ENCODE data around the gene GRIK4.

The GRIK4 gene

DNA sequence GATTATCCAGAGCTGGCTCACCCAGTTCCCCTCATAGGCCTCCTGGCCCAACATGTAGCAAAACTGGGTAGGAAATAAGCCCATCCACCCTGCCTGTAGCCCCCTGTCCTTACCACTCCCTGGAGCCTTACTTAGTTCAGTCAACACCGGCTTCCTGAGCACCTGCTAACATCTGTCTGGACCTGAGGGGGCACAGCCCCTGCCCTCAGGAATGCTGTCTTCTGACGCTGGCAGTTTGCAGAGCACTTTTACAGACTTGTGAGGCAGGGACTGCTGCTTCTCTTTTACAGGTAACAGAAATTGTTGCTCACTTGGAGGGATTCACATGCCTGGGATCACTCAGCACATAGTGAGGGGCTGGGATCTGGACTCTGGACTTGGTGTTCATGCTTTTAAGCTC is 360.4 kb downstream of the GRIK4 start:
- H3K4me1 ChIP-seq (ENCODE audit: insufficient read depth, low read length) = peaks cover 11% of the 10 kb centered on the region
- no peaks in the 10 kb centered on the region for H3K9me3 ChIP-seq (ENCODE audit: control insufficient read depth, insufficient read depth, low read length)
- no peaks in the 10 kb centered on the region for H3K36me3 ChIP-seq (ENCODE audit: insufficient read depth, low read length)

DNA sequence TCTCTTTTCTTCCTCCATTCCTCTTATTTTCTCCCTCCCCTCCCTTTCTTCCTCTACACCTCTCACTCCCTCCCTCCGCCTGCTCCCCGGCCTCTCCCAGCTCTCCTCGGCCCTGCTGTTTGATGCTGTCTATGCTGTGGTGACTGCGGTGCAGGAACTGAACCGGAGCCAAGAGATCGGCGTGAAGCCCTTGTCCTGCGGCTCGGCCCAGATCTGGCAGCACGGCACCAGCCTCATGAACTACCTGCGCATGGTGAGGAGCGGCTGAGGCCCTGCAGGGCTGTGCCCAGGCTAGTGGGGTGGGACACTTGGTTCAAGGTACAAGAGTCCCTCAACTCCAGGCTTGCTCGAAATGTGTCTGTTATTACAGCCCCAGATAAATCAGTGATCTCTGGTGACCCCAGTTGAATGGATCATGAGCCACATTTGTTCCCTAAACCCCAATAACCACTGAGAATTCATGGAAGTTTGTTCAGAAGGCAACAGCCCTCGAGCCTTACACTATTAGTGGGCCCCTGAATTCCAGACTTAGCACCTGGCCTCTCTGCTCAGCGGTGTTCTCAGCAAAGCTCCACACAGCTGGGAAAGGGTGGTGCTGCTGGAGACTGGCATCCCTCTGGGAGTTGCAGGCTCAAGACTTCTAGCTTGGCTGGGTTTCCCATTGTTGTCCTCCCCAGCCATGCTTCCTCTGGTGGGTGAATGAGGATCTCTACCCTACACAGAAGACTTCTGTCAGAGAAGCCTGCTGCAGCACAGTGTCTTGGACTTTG is 362.6 kb downstream of the GRIK4 start:
- Histone ChIP-seq H3K36me3 (ENCODE audit: insufficient read depth, low read length) (no peaks in the 10 kb centered on the region), H3K9me3 (ENCODE audit: control insufficient read depth, insufficient read depth, low read length) (no peaks in the 10 kb centered on the region), H3K4me1 (ENCODE audit: insufficient read depth, low read length) (no peaks in the 10 kb centered on the region), H3K9ac (ENCODE audit: low read depth, low read length) (no peak overlapping the region)

More for the DNA sequence above, 360.4 kb downstream of the GRIK4 start:
- H3K9ac ChIP-seq (ENCODE audit: low read depth, low read length) = no peak overlapping the region; the same call in 1 of the 2 replicates

DNA sequence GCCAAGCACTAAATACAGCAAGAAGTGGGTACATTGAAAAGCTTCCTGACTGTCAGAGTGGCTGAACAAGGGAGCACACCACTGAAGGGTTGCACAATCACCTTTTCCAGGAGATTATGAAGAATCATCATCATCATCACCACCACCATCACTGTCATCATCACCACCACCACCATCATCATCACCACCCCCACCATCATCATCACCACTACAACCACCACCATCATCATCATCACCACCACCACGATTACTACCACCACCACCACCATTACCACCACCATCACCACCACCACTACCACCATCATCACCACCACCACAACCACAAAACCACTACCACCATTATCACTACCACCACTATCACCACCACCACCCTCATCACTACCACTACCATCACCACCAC is 364.4 kb downstream of the GRIK4 start:
- Histone ChIP-seq H3K9ac (ENCODE audit: low read depth, low read length) (no peak overlapping the region), H3K4me1 (ENCODE audit: insufficient read depth, low read length) (no peaks in the 10 kb centered on the region), H3K9me3 (ENCODE audit: control insufficient read depth, insufficient read depth, low read length) (no peaks in the 10 kb centered on the region), H3K36me3 (ENCODE audit: insufficient read depth, low read length) (no peaks in the 10 kb centered on the region)

DNA sequence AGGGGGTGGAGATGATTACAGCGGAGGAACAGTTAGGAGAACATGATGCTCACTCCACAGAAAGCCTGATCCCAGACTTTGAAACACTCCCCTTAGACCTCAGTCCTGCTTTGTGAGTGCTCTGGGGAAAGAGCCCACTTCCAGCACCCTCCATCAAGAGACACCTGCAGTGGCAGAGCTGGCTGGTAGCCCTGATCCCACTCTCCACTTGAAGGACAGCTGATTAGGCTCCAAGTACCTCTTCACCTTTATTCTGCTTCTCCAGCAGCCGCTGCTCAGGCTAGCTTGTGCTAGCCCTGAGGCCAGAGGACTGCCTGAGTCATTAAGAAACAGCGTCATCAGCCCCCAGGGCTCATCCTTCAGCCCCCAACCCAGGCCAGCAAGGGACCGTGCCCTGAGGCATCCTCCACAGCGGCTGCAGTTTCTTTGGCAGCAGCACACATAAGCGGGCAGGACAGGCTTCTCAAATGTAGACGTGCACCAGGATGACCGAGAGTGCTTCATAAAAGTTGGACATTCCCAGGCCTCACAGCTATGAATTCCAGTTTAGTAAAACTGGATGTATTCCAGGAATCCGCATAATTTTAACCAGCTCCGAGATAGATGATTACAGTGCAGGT is 366.3 kb downstream of the GRIK4 start:
- no peaks in the 10 kb centered on the region for H3K4me1 ChIP-seq (ENCODE audit: insufficient read depth, low read length)
- no peaks in the 10 kb centered on the region for H3K9me3 ChIP-seq (ENCODE audit: control insufficient read depth, insufficient read depth, low read length)
- no peaks in the 10 kb centered on the region for H3K36me3 ChIP-seq (ENCODE audit: insufficient read depth, low read length)
- no peak overlapping the region for H3K9ac ChIP-seq (ENCODE audit: low read depth, low read length)

DNA sequence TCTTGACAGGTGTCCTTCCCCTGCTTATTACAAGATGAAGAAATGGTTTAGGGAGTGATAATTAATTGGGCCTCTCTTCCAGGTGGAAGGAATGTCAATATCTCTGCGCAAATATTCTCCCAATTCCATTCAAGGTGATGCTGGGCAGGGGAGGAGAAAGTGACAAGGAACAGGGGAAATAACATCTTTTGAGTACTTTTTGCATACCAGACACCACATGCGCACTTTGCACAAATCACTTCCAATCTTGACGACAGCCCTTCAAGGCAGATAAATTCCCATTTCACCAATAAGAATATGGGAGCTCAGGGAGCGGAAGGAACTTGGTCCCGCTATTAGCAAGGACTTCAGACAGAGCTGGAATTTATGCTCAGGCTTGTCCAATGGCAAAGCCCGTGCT is 367.2 kb downstream of the GRIK4 start:
- H3K9me3 ChIP-seq (ENCODE audit: control insufficient read depth, insufficient read depth, low read length) = no peaks in the 10 kb centered on the region
- H3K36me3 ChIP-seq (ENCODE audit: insufficient read depth, low read length) = no peaks in the 10 kb centered on the region
- H3K4me1 ChIP-seq (ENCODE audit: insufficient read depth, low read length) = no peaks in the 10 kb centered on the region
- no peak overlapping the region for H3K9ac ChIP-seq (ENCODE audit: low read depth, low read length)

DNA sequence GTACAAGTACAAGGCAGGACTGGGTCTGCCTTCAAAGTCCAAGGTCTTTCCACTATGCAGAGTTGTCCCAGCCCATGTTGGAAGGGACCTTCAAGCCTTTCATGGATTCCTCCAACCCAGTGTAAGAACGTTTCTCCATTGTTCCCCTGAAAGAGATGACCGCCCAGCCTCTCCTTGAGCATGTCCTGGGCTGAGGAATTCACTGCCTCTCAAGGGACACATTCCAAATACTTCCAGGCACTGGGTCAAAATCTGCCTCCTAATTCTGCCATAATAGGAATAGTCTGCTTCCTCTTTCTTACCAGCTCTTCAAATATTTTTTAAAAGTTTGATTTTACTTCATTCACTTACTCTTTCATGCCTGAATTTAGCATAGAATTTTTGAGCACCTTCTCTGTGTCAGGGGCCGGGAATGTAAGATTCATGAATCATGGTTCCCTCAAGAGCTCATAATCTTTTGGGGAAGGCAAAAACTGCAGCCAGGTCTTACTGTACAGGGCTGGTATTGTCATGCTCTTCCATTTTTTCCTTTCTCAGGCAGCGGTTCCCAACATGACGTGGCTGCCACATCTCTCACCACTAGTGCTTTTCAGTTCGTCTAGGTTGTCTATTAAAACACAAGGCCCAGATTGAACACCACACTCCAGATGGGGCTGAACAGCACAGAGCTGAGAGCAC is 369.1 kb downstream of the GRIK4 start:
- H3K9ac ChIP-seq (ENCODE audit: low read depth, low read length) = no peak overlapping the region
- no peaks in the 10 kb centered on the region for H3K36me3 ChIP-seq (ENCODE audit: insufficient read depth, low read length)
- no peaks in the 10 kb centered on the region for H3K9me3 ChIP-seq (ENCODE audit: control insufficient read depth, insufficient read depth, low read length)
- H3K4me1 ChIP-seq (ENCODE audit: insufficient read depth, low read length) = peaks cover 5% of the 10 kb centered on the region; the same call in 1 of the 2 replicates

DNA sequence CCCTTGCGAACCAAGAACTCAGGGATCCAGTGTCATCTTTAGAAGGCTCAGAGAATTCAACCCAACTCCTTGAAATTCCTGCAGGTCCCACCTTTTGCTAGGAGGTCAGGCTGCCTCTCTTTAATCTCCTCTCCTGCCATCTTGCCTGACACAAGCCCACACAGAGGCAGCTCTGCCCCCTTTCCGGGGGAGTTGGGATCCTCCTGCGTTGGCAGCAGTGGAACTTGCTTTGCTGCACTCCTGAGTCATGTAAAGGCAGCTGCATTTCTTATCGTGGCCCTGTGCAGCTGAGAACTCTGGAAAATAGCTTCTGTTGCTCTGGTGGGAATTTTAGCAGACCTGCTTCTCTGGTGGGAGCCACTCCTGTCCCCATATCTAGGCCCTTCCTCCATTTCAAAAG is 370.0 kb downstream of the GRIK4 start:
- H3K36me3 ChIP-seq (ENCODE audit: insufficient read depth, low read length) = no peaks in the 10 kb centered on the region
- no peak overlapping the region for H3K9ac ChIP-seq (ENCODE audit: low read depth, low read length)
- H3K9me3 ChIP-seq (ENCODE audit: control insufficient read depth, insufficient read depth, low read length) = no peaks in the 10 kb centered on the region
- H3K4me1 ChIP-seq (ENCODE audit: insufficient read depth, low read length) = peaks cover 5% of the 10 kb centered on the region; the same call in 1 of the 2 replicates

DNA sequence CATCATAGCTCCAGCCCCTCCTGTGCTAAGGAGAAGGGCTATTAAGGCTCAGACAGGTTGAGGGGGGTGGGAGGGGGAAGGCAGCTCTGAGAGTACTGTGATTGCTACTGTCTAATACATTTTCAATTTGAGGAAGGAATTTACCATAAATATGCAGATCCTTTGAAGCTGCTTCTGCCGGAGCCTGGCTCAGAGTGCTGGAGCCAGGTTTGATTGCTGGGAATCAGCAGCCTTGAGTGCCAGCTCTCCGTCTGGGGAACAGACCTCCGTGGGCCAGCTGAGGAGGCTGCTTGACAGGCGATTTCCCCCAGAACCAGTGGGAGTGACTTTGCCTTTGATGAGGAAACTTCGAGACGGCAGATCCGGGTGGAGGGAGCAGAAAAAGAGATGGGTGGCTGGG is 370.6 kb downstream of the GRIK4 start:
- Histone ChIP-seq H3K9ac (ENCODE audit: low read depth, low read length) (no peak overlapping the region), H3K4me1 (ENCODE audit: insufficient read depth, low read length) (peaks cover 5% of the 10 kb centered on the region; the same call in 1 of the 2 replicates), H3K36me3 (ENCODE audit: insufficient read depth, low read length) (no peaks in the 10 kb centered on the region), H3K9me3 (ENCODE audit: control insufficient read depth, insufficient read depth, low read length) (no peaks in the 10 kb centered on the region)

DNA sequence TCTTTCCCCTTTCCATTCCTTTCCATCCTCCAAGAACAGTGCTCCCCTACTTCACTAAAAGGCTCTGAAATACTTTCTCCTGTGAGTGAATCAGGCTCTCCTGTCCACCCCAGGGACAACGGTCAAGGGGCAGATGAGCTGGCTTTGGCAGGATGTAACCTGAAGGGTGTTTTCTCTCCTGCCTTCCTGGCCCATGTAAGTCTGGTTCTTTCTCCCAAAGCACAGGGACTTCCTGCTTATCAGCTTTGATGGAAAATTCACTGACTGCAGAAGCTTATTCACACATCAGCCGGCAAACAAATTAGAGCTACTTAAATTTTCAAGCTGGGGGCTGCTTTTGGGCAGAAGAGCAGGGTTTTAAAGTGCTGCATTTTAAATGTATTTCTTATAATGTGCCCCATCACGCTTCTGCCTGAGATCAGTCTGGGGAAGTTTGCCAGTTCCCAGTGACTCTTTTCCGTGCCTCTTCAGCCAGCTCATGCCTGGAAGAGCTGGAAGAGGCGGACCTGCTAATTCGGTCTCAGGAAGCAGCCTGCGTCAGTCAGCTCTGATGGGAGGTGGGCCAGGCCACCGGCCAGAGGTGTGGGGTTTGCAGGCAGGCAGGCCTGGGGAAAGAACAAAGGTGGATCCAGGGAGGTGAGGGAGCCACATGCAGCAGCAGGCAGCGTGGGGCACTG is 372.0 kb downstream of the GRIK4 start:
- Histone ChIP-seq H3K9ac (ENCODE audit: low read depth, low read length) (no peak overlapping the region), H3K36me3 (ENCODE audit: insufficient read depth, low read length) (no peaks in the 10 kb centered on the region), H3K4me1 (ENCODE audit: insufficient read depth, low read length) (peaks cover 5% of the 10 kb centered on the region; the same call in 1 of the 2 replicates), H3K9me3 (ENCODE audit: control insufficient read depth, insufficient read depth, low read length) (no peaks in the 10 kb centered on the region)

DNA sequence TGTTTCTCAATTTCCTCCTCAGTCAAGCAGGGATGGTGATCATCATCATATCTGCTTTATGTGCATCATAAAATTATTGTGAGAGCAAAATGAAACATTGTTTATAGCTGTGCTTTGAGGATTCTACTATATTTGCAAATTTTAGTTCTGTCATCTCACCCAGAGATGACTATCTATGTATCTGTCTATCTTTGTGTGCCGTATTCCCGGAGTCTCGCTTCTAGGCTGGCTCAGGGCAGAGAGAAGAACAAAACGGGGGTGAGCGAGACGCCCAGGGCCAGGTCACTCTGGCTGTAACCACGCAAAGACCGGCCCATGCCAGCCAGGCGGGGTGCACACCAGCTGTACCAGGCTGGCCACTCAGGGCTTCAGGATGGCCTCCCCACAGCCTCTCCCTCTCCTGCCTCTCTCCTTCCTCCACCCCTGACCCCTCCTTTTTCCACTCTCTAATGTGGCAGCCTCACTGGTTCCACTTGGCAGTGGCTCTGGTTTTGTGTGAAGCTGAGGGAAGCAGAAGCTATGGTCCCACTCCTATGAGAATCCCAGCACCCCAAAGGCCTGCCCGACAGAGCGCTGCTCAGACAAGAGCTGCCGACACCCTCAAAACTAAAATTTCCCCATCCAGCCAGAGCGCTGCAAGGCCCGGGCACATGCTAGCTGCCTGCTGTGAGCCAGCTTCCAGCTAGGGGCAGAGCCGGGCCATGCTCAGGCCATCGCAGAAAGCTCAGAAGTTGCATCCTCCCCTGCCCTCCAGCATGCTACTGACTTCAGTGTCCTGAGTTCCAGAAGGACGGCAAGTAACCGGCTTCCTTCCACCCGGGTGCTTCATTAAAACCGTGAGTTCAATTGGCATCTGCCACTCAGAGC is 372.8 kb downstream of the GRIK4 start:
- Histone ChIP-seq H3K9ac (ENCODE audit: low read depth, low read length) (no peak overlapping the region), H3K36me3 (ENCODE audit: insufficient read depth, low read length) (no peaks in the 10 kb centered on the region), H3K4me1 (ENCODE audit: insufficient read depth, low read length) (peaks cover 5% of the 10 kb centered on the region; the same call in 1 of the 2 replicates), H3K9me3 (ENCODE audit: control insufficient read depth, insufficient read depth, low read length) (no peaks in the 10 kb centered on the region)

DNA sequence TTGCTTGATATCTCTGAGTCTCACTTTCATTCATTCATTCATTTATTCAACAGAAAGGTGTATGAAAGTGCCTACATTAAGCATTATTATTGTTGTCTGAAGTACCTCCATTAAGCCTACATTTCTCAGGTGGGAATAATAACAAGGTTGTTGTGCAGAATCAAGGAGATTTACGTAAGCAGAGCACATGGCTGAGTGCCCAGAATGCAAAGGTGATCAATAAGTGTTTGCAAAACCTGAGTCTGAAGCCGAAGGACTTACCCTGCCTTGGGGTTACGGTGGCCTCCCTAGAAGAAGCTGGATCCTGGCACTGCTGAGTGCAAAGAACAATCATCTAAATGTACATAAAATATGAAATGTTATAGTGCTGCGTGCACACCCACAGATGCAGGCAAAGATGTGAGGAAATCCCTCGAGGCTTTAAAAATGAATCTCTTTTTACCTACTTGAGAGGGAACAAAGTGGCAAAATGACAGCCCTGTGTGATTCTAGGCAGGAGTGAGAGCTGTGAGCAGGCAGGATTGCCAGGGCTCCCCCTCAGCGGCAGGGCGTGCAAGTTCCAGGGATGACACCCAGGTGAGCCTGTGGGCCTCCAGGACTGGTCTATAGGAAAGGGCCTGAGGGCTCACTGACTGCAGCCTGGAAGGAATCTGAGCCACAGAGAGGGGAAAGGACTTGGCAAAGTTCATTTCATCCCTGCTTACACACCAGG is 379.2 kb downstream of the GRIK4 start:
- Histone ChIP-seq H3K9me3 (ENCODE audit: control insufficient read depth, insufficient read depth, low read length) (no peaks in the 10 kb centered on the region), H3K36me3 (ENCODE audit: insufficient read depth, low read length) (no peaks in the 10 kb centered on the region), H3K4me1 (ENCODE audit: insufficient read depth, low read length) (no peaks in the 10 kb centered on the region), H3K9ac (ENCODE audit: low read depth, low read length) (no peak overlapping the region)

DNA sequence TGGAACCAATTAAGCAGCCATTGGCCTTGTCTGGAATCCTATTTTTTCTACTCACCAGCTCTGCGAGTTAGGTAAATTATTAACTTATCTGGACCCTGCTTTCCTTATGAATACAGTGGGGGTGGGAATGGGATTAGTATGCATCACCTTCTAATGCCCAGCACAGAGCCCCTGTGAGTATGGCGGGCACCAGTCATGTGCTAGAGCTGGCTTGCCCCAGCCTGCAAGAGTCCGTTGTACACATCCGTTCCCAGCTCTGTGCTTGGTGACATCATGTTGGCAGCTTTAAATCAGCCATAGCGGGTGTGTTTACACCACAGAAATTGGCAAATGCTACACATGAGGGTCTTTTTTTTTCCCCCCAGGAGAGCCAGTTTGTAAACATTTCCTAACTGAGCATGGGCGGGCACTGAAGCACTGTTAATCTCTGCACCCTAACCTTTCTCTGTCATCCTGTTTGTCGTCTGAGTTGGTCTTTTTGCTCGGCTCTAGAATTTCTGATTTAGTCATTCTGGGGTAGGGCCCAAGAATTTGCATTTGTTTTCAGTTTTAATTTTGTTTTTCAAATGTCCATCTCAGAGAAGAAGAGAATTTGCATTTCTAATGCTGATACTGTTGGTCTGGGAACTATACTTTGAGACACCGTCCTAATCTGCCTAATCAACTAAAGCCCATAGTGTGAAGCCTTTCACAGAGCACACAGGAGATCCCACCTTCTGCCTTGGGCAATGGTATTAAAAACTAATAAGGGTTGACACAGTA is 382.1 kb downstream of the GRIK4 start:
- no peaks in the 10 kb centered on the region for H3K4me1 ChIP-seq (ENCODE audit: insufficient read depth, low read length)
- no peak overlapping the region for H3K9ac ChIP-seq (ENCODE audit: low read depth, low read length)
- no peaks in the 10 kb centered on the region for H3K36me3 ChIP-seq (ENCODE audit: insufficient read depth, low read length)
- H3K9me3 ChIP-seq (ENCODE audit: control insufficient read depth, insufficient read depth, low read length) = no peaks in the 10 kb centered on the region
